Measurements from ENCODE around the gene ARHGEF3.

ARHGEF3 gene

GRCh38 chr3:56795097-56795828 lies 6.5 kb downstream of the ARHGEF3 start:
- DNase-seq: no peak

- peak; percentile 46 to 70 for DNase-seq
Observed at GRCh38 chr3:56792193-56792592, 9.6 kb downstream of the ARHGEF3 start.

- DNase-seq: peak; percentile 60 to 63
Observed at GRCh38 chr3:56790016-56790821, 11.5 kb downstream of the ARHGEF3 start.

- no peak for DNase-seq
Observed at GRCh38 chr3:56789076-56789475, 12.7 kb downstream of the ARHGEF3 start.

DNA sequence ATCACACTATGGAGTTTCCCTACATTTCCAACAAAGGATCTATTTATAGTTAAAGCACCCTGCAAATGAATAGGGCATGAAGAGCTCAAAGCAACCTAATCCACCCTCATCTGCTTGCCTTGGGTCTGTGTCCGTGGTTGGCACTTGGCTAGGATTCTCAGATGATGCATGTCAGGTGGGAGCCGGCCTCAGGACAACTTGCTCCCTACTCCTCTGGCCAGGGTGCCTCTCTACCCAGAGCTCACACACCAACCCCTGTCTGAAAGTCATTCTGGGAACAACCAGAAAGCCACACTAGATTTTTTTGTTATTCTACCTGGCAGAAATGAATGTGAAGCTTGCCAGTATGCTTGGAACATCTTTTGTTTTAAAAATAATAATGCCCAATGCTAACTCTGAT lies 13.2 kb downstream of the ARHGEF3 start:
- no peak for DNase-seq

DNA sequence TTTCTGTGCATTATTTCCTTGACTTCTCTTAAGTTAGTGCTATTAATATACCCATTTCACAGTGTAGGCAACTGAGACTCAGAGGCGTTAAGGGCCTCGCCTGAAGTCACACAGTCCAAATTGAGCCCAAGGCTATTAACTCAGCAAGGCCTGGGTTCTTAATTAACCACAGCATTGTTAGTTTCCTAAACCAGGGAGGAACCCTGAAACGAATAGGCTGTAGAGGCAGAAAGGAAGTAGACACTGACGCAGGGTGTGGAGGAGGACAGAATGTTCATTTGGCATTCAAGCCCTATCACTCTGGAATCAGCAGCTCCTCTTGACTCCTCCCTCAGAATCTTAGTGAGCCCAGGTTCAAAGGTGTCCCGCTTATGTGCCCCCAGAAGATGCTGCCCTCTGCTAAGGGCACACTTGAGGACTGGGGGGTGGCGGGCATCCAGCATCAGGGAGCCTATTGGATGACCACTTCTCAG lies 13.9 kb downstream of the ARHGEF3 start:
- no peak for DNase-seq

DNA sequence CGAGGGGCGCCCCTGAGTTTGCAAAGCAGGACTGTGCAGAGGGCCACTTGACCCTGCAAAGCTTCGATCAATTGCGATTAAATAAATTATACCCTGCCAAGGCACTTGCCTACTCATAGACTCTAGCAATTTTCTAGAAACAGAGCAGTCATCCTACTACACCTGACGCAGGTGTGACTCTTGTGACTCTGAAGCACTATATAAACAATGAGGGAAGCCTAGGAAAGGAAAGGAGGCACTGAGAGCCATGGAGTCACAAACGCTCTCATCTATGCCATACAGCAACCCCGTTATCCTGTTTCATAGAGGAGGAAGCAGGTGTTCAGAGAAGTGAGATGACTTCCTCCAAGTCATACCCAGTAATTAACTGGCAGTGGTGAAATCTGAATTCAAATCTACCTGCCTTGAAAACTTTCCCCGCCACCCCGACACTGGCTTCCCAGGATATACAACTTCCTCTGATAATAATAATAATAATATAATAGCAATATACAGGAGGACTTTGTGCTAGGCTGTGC lies 14.4 kb downstream of the ARHGEF3 start:
- no peak for DNase-seq

DNA sequence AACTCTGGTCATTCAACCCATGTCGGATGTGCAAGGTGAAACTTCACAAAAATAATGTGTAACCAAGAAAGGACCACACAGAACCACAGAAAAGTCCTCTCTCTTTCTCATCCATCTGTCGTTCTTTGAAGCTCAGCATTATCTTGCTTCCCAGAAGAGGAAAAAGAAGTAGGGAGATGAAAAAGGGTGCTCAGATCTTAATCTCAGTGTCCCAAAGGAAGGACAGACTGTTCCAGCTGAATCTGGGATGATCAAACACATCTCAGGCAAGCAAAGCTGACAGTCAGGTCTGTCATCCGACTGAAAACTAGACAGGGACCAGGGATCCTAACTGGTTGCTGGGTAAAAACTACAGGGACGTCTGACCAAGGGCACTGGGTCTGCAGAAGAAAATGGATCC lies 16.2 kb downstream of the ARHGEF3 start:
- no peak for DNase-seq

DNA sequence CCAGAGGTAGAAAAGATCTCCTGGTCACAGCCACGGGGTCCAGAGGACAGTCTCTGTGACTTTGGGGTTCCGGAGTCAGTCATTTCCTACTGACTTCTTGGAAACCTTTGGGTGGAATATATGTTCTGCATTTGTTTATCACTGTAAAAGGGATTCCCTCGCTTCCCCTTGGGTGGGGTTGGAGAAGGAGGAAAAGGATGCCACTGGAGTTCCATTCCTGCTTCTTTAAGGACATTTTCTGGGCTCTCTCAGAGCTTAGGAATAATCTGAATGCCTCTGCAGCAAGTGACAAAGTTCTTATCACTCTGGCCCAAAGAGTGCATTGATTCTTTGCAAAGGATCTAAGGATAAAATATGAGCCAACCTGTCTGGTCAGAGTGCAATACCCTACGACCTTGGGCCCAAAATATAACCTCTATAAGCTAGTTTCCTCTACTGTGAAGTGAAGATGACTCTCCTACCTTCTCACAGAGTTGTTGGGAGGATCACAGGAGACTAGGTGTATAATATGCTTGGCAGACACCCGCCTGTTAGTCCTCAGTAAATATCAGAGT lies 17.2 kb downstream of the ARHGEF3 start:
- DNase-seq: no peak

GRCh38 chr3:56783644-56784447 lies 17.9 kb downstream of the ARHGEF3 start:
- peak; percentile 100 for DNase-seq

DNA sequence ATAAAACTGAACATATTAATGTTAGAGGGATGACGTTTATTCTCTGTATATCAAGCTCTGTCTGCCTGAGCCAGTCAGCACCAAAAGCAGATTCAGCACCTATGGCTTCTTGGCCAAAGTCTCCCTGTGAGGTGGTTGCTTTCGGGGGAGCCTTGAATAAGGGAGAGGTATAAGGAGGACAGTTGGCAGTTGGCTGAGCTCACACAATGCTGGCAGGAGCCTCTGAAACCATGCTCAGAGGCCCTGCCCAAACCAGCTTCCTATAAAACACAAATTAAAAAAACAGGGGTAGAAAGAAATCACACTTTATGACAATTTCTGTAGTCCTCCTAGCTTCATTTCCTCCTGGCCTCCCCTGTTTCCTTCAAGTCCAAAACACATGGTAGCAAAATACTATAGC lies 18.8 kb downstream of the ARHGEF3 start:
- no peak for DNase-seq

DNA sequence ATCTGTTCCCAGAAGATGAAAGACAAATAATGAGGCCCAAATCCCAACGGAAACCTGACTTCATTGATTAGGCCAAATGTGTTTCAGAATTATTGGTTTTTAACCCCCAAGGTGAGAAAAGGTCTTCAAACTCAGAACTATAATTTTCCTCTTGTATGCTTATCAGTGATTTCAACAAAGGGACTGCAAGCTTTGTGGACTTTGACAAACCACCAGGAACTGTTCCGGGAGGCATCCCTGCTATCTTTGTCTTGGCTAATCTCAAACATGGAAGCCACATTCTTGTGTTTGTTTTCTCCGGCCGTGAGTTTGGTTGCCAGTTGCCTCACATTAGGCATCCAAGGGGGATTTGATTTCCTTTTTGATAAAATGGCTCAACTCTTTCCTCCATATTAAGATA lies 19.5 kb downstream of the ARHGEF3 start:
- no peak for DNase-seq

DNA sequence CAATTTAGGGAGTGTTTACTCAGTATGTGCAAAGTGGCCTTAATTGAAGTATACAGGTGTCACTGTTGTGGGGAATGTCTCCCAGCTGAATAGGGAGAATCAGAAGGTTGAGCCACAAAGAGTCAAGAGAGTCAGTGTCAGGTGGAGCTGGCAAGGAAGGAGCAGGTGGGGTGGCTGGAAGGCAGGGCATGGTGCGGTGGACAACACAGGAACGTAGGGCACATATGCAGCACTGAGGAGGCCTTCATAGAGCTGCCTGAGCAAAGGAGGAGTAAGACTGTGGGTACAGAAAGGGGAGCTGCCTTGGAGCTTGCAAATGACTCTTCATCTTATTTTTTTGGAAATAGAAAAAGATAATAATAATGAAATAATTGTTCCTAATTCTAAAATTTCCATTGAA lies 20.0 kb downstream of the ARHGEF3 start:
- no peak for DNase-seq

DNA sequence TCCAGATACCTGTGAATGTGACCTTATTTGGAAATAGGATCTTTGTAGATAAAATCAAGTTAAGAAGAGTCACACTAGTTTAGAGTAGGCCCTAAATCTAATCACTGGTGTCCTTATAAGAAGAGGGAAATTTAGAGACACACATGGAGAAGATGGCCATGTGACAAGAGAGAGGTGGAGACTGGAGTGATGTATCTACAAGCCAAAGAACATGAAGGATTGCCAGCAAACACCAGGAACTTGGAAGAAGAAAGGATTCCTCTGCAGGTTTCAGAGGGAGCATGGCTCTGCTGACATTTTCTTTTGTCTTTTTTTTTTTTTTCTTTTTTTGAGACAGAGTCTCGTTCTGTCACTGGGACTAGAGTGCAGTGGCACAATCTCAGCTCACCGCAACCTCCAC lies 20.8 kb downstream of the ARHGEF3 start:
- no peak for DNase-seq

GRCh38 chr3:56778893-56779292 lies 22.9 kb downstream of the ARHGEF3 start:
- DNase-seq: no peak

- DNase-seq: no peak
Observed at GRCh38 chr3:56776556-56776950, 25.2 kb downstream of the ARHGEF3 start.

DNA sequence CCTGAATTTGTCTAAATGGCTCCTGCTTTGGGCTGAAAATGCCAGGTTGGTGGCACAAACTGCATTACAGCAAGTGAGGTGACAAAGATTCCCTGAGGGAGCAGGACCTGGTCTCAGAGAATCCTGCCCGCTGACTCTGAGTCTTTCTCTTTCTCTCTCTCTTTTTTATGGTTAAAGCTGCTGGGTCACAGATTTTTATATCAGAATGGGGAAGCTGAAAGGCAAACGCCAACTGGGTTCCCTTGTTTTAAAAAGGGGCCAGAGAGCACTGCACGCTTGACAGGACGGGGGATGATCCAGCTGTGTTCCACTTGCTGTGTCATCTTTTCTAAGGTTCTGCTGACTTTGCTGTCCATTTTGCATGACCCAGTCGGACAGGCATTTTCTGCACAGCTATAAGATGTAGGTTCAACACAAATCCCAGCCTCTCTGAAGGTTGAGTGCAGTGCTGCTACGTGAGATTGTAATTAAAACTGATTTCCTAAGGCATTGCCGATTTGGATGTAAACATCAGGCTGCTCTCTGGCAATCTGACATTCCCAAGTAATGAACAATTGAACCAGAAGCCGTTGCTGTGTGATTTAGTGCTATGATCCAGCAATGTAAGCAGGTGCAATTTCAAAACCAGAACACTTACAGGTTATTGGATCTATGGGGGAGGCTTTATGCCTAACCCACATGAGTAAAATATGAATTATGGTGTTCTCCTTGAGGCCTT lies 25.8 kb downstream of the ARHGEF3 start:
- no peak for DNase-seq

DNA sequence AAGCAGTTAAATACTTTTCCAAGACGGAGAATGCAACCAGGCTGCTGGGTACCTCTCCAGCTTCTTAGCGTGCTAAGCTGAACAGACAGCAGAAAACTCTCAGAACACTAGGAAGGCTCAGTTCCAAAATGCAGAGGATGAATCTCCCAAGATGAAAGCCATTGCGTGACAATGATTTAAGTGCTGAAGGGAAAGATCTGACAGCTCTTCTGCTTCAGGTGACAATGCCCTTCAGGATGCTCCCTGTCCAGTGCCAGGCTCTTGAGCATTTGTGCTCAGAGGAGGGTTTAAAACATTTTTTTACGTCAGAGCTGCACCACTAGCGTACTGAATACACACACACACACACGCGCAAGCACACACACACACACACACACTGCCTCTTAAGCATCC lies 26.3 kb downstream of the ARHGEF3 start:
- DNase-seq: no peak

DNA sequence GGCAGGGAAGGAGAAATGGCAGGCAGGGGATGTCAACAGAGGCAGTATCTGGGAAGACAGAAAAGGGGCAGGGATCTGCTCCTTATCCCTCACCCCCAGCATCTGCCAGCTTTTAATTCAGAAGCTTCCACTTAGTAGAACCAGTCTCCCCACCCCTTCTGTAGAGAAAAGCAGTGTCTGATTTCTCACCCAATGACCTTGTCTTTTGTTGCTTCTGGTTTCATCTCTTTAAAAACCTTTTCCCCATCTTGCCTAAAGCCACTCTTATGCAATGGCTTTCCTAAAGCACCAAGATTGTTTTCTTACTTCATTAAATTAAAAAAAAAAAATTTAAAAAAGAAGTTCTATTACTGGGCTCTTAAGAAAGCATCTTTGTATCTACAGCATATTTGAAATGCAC lies 27.8 kb downstream of the ARHGEF3 start:
- no peak for DNase-seq

GRCh38 chr3:56772952-56773938 lies 28.5 kb downstream of the ARHGEF3 start:
- no peak for DNase-seq

DNA sequence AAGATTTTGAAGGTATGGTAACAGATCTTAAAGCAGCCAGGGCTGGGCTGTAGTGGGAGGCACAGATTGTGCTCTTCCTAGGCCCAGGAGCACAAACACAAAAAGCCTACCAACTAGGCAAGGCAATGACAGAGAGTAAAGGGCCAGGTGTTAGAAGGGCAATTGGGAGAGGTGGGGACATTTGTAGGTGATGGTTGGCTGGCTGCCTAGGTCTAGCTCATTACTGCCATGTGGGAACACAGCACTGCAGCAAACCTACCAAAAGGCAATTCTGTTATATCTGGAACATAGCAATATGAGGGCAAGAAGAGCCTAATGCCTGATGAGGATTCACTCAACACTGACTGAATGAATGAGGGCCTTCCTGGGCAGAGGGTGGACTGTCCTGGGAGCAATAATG lies 30.4 kb downstream of the ARHGEF3 start:
- DNase-seq: no peak
